ENCODE measurements around the gene CNTNAP2.

DNA sequence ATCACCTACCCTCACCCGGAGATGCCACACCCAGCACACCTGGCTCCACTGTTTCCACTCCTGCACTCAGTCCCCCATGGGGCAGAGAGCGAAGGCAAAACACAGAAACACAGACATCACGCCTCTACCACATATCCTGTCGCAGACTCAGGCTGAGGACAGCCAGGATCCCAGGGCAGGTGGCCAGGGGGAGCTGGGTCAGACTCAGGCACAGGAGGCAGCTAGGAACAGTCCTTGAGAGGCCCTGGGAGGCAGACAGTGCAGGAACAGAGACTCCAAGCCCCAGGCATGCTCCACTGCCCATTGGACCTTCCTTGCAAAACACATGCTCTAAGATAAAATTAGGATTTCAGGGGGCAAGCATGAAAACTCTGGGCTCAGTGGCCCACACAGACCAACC, 2319.5 kb downstream of the CNTNAP2 start:
- TF ChIP-seq CTCF (IDR thresholded peaks at IDR 0.05): no peak
- TF ChIP-seq POLR2AphosphoS5 (IDR thresholded peaks at IDR 0.05): no peak
- TF ChIP-seq EP300 (IDR thresholded peaks at IDR 0.05): no peak
- no peak for TF ChIP-seq POLR2A (IDR thresholded peaks at IDR 0.05)
